ENCODE data around the gene SPEN. TPM values are rescaled to one million over a fixed set of nuclear protein-coding genes. Genes with fewer than 3 reads are reported as not detected.

Gene SPEN
- polyA plus RNA-seq, 1 experiment, result 4.6 TPM

DNA sequence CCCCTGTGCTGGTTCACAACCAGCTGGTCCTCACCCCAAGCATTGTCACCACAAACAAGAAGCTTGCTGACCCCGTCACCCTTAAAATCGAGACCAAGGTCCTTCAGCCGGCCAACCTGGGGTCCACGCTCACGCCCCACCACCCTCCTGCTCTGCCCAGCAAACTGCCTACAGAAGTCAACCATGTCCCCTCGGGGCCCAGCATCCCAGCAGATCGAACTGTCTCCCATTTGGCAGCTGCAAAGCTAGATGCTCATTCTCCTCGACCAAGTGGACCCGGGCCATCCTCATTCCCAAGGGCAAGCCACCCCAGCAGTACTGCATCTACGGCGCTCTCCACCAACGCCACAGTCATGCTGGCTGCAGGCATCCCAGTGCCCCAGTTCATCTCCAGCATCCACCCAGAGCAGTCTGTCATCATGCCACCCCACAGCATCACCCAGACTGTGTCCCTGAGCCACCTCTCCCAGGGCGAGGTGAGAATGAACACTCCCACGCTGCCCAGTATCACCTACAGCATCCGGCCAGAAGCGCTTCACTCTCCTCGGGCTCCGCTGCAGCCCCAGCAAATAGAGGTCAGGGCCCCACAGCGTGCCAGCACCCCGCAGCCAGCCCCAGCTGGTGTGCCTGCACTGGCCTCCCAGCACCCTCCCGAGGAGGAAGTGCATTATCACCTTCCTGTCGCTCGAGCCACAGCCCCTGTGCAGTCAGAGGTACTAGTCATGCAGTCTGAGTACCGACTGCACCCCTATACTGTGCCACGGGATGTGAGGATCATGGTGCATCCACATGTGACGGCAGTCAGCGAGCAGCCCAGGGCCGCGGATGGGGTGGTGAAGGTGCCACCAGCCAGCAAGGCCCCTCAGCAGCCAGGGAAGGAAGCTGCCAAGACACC is 87.8 kb downstream of the SPEN start:
- no peak for DNase-seq (ENCODE audit: low read depth)
- CTCF ChIA-PET, result no interaction called here
- TF ChIP-seq, protein P1, sequence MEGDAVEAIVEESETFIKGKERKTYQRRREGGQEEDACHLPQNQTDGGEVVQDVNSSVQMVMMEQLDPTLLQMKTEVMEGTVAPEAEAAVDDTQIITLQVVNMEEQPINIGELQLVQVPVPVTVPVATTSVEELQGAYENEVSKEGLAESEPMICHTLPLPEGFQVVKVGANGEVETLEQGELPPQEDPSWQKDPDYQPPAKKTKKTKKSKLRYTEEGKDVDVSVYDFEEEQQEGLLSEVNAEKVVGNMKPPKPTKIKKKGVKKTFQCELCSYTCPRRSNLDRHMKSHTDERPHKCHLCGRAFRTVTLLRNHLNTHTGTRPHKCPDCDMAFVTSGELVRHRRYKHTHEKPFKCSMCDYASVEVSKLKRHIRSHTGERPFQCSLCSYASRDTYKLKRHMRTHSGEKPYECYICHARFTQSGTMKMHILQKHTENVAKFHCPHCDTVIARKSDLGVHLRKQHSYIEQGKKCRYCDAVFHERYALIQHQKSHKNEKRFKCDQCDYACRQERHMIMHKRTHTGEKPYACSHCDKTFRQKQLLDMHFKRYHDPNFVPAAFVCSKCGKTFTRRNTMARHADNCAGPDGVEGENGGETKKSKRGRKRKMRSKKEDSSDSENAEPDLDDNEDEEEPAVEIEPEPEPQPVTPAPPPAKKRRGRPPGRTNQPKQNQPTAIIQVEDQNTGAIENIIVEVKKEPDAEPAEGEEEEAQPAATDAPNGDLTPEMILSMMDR (IDR thresholded peaks at IDR 0.05; ENCODE audit: insufficient read depth, low read depth, low read length), result no peak
- H3K4me3 ChIP-seq (ENCODE audit: low read depth, low read length), result no peak overlapping the region
- no peaks in the 10 kb centered on the region for H3K27me3 ChIP-seq (ENCODE audit: control insufficient read depth, insufficient read depth, low read length)
- H3K36me3 ChIP-seq (ENCODE audit: control insufficient read depth, insufficient read depth, low read length), result peaks cover 38% of the 10 kb centered on the region
- POLR2A ChIA-PET, result no interaction called here

DNA sequence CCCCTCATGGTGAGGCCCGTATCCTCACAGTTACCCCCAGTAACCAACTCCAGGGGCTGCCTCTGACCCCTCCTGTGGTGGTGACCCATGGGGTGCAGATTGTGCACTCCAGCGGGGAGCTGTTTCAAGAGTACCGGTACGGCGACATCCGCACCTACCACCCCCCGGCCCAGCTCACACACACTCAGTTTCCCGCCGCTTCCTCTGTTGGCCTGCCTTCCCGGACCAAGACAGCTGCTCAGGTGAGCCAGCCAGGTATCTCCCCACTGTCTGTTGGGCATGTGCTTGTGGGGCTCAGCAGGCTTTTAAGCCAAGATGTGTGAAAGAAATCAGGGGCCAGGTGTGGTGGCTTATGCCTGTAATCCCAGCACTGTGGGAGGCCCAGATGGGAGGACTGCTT is 88.5 kb downstream of the SPEN start:
- POLR2A ChIA-PET, result no interaction called here
- H3K27me3 ChIP-seq (ENCODE audit: control insufficient read depth, insufficient read depth, low read length), result no peaks in the 10 kb centered on the region
- H3K4me3 ChIP-seq (ENCODE audit: low read depth, low read length), result no peak overlapping the region
- DNase-seq (ENCODE audit: low read depth), result no peak
- TF ChIP-seq, protein P1 (IDR thresholded peaks at IDR 0.05; ENCODE audit: insufficient read depth, low read depth, low read length), result no peak
- CTCF ChIA-PET, result no interaction called here
- H3K36me3 ChIP-seq (ENCODE audit: control insufficient read depth, insufficient read depth, low read length), result peaks cover 34% of the 10 kb centered on the region

DNA sequence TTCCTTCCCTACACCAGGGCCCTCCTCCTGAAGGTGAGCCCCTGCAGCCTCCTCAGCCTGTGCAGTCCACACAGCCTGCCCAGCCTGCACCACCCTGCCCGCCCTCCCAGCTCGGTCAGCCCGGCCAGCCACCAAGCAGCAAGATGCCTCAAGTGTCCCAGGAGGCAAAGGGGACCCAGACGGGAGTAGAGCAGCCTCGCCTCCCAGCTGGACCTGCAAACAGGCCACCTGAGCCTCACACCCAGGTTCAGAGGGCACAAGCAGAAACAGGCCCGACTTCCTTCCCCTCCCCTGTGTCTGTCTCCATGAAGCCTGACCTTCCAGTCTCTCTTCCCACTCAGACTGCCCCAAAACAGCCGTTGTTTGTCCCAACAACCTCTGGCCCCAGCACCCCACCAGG is 89.6 kb downstream of the SPEN start:
- H3K36me3 ChIP-seq (ENCODE audit: control insufficient read depth, insufficient read depth, low read length), result peaks cover 33% of the 10 kb centered on the region
- no peak for DNase-seq (ENCODE audit: low read depth)
- ChIA-PET POLR2A (no interaction called here), CTCF (interaction anchor here (0.6 kb wide), 1 partner anchor 92 kb away, joined by 3 read pairs; no protein-coding TSS in a partner anchor)
- TF ChIP-seq, protein P1 (IDR thresholded peaks at IDR 0.05; ENCODE audit: insufficient read depth, low read depth, low read length), result no peak
- H3K4me3 ChIP-seq (ENCODE audit: low read depth, low read length), result no peak overlapping the region
- H3K27me3 ChIP-seq (ENCODE audit: control insufficient read depth, insufficient read depth, low read length), result no peaks in the 10 kb centered on the region

DNA sequence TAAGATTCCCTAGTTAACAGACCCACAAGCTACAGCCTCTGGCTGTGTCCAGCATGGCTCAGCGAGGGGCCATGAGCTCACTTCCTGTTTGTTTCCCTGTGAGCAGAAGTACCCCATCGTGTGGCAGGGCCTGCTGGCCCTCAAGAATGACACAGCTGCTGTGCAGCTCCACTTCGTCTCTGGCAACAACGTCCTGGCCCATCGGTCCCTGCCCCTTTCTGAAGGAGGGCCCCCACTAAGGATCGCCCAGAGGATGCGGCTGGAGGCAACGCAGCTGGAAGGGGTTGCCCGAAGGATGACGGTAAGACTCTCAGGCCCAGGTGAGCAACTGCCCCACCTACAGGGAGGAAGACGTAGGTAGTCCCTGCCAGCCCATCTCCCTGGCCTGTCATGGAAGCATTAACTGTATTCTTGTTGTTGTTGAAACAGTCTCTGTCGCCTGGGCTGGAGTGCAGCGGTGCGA is 90.2 kb downstream of the SPEN start:
- Histone ChIP-seq H3K27me3 (ENCODE audit: control insufficient read depth, insufficient read depth, low read length) (no peaks in the 10 kb centered on the region), H3K4me3 (ENCODE audit: low read depth, low read length) (no peak overlapping the region), H3K36me3 (ENCODE audit: control insufficient read depth, insufficient read depth, low read length) (peaks cover 39% of the 10 kb centered on the region)
- no peak for DNase-seq (ENCODE audit: low read depth)
- TF ChIP-seq, protein P1 (IDR thresholded peaks at IDR 0.05; ENCODE audit: insufficient read depth, low read depth, low read length), result peak; percentile 29; the same call in 1 of the 2 replicates
- POLR2A ChIA-PET, result no interaction called here
- CTCF ChIA-PET, result interaction anchor here (0.6 to 1.1 kb wide), 4 partner anchors 55 to 135 kb away, joined by 3 to 4 read pairs (median 3); no protein-coding TSS in a partner anchor

DNA sequence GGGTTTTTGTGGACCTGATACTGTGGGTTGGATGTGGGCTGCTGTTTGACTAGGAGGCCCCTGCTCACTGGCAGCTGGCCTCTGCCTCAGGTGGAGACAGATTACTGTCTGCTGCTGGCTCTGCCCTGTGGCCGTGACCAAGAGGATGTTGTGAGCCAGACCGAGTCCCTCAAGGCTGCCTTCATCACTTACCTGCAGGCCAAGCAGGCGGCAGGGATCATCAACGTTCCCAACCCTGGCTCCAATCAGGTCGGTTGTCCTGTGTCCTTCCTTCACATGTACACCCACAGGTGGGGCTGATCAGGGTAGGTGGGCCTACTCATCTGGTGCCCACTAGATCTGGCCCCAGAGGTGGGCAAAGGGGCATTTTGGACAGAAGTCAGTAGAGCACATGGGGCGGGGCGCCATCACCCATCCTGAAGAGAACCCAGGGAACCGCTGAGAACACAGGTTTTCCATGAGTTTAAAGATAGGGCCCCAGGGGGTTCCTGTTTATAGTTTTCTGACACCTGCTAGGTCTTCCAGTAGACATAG is 91.2 kb downstream of the SPEN start:
- CTCF ChIA-PET, result interaction anchor here (1.1 kb wide), 1 partner anchor 56 kb away, joined by 3 read pairs; no protein-coding TSS in a partner anchor
- no peak for DNase-seq (ENCODE audit: low read depth)
- H3K4me3 ChIP-seq (ENCODE audit: low read depth, low read length), result no peak overlapping the region
- POLR2A ChIA-PET, result no interaction called here
- peaks cover 43% of the 10 kb centered on the region for H3K36me3 ChIP-seq (ENCODE audit: control insufficient read depth, insufficient read depth, low read length)
- TF ChIP-seq, protein P1 (IDR thresholded peaks at IDR 0.05; ENCODE audit: insufficient read depth, low read depth, low read length), result no peak
- H3K27me3 ChIP-seq (ENCODE audit: control insufficient read depth, insufficient read depth, low read length), result no peaks in the 10 kb centered on the region
